ENCODE data around the gene CFAP300. TPM values are rescaled to one million over a fixed set of nuclear protein-coding genes. Genes with fewer than 3 reads are reported as not detected.

Gene CFAP300
- total and polyA plus RNA-seq, 5 donors from 2014 or later = not detected

- Histone ChIP-seq H3K4me1 (ENCODE audit: control insufficient read depth, insufficient read depth, low read length, poor library complexity, severe bottlenecking) (peaks cover 14% of the 10 kb centered on the region), H3K27me3 (ENCODE audit: control insufficient read depth, insufficient read depth, low read length) (peaks cover 37% of the 10 kb centered on the region), H3K9me3 (ENCODE audit: control insufficient read depth in 2 of 2, low read length in 2 of 2) (peaks cover 0 to 2% of the 10 kb centered on the region in 2 experiments), H3K4me3 (ENCODE audit: low read depth, low read length) (no peak overlapping the region), H3K27ac (ENCODE audit: insufficient read depth, low read length, poor library complexity, severe bottlenecking) (no peak overlapping the region), H3K36me3 (ENCODE audit: control insufficient read depth, insufficient read depth, low read length) (no peaks in the 10 kb centered on the region)
- H3K4me1 Mint-ChIP-seq = peaks cover 0 to 23% (median 12%) of the 10 kb centered on the region in 4 donors
- H3K36me3 Mint-ChIP-seq = no peaks in the 10 kb centered on the region
- DNase-seq (no peak), ATAC-seq (ENCODE audit: low read depth in 2 of 2) (no peak)
- H3K9me3 Mint-ChIP-seq = peaks cover 0 to 2% (median 0%) of the 10 kb centered on the region in 7 donors
- H3K4me3 Mint-ChIP-seq = peak overlapping the region in 1 of 4 donors; percentile 36
- H3K27ac Mint-ChIP-seq = no peak overlapping the region
- H3K27me3 Mint-ChIP-seq = peaks cover 70% of the 10 kb centered on the region
Observed at GRCh38 chr11:102110761-102111010, 63.4 kb downstream of the CFAP300 start.

GRCh38 chr11:102111011-102111786 is 64.0 kb downstream of the CFAP300 start:
- H3K36me3 ChIP-seq (ENCODE audit: control insufficient read depth, insufficient read depth, low read length) = no peaks in the 10 kb centered on the region
- peaks cover 74% of the 10 kb centered on the region for H3K27me3 Mint-ChIP-seq
- peaks cover 40% of the 10 kb centered on the region for H3K27me3 ChIP-seq (ENCODE audit: control insufficient read depth, insufficient read depth, low read length)

GRCh38 chr11:102111787-102112508 is 64.7 kb downstream of the CFAP300 start:
- no peak overlapping the region for H3K27ac Mint-ChIP-seq
- peaks cover 14% of the 10 kb centered on the region for H3K4me1 ChIP-seq (ENCODE audit: control insufficient read depth, insufficient read depth, low read length, poor library complexity, severe bottlenecking)
- no peaks in the 10 kb centered on the region for H3K36me3 Mint-ChIP-seq
- no peaks in the 10 kb centered on the region for H3K36me3 ChIP-seq (ENCODE audit: control insufficient read depth, insufficient read depth, low read length)
- H3K9me3 ChIP-seq (ENCODE audit: control insufficient read depth in 2 of 2, low read length in 2 of 2) = peaks cover 0 to 2% of the 10 kb centered on the region in 2 experiments
- peaks cover 0 to 2% (median 0%) of the 10 kb centered on the region in 7 donors for H3K9me3 Mint-ChIP-seq
- no peak overlapping the region for H3K27ac ChIP-seq (ENCODE audit: insufficient read depth, low read length, poor library complexity, severe bottlenecking)
- H3K4me1 Mint-ChIP-seq = peaks cover 0 to 23% (median 12%) of the 10 kb centered on the region in 4 donors
- peaks cover 79% of the 10 kb centered on the region for H3K27me3 Mint-ChIP-seq
- peak; percentile 37 to 72 for ATAC-seq (ENCODE audit: low read depth in 2 of 2)
- DNase-seq = peak in 1 of 3 donors; percentile 41
- H3K4me3 Mint-ChIP-seq = peak overlapping the region; percentile 68 to 90 (median 86)
- H3K27me3 ChIP-seq (ENCODE audit: control insufficient read depth, insufficient read depth, low read length) = peaks cover 42% of the 10 kb centered on the region
- H3K4me3 ChIP-seq (ENCODE audit: low read depth, low read length) = peak overlapping the region; percentile 29

More at GRCh38 chr11:102111011-102111786, 64.0 kb downstream of the CFAP300 start:
- H3K9me3 ChIP-seq (ENCODE audit: control insufficient read depth in 2 of 2, low read length in 2 of 2) = peaks cover 0 to 2% of the 10 kb centered on the region in 2 experiments
- Mint-ChIP-seq H3K27ac (no peak overlapping the region), H3K4me3 (peak overlapping the region; percentile 68 to 90 (median 86)), H3K4me1 (peaks cover 0 to 23% (median 12%) of the 10 kb centered on the region in 4 donors), H3K36me3 (no peaks in the 10 kb centered on the region), H3K9me3 (peaks cover 0 to 2% (median 0%) of the 10 kb centered on the region in 7 donors)
- peak overlapping the region; percentile 24 for H3K4me3 ChIP-seq (ENCODE audit: low read depth, low read length)
- ATAC-seq (ENCODE audit: low read depth in 2 of 2) (no peak), DNase-seq (peak in 1 of 3 donors; percentile 19)
- no peak overlapping the region for H3K27ac ChIP-seq (ENCODE audit: insufficient read depth, low read length, poor library complexity, severe bottlenecking)
- peaks cover 14% of the 10 kb centered on the region for H3K4me1 ChIP-seq (ENCODE audit: control insufficient read depth, insufficient read depth, low read length, poor library complexity, severe bottlenecking)

GRCh38 chr11:102112509-102112821 is 65.2 kb downstream of the CFAP300 start:
- no peaks in the 10 kb centered on the region for H3K36me3 Mint-ChIP-seq

GRCh38 chr11:102114032-102114431 is 66.8 kb downstream of the CFAP300 start:
- Histone ChIP-seq H3K27me3 (ENCODE audit: control insufficient read depth, insufficient read depth, low read length) (peaks cover 44% of the 10 kb centered on the region), H3K36me3 (ENCODE audit: control insufficient read depth, insufficient read depth, low read length) (no peaks in the 10 kb centered on the region)
- peaks cover 0 to 5% (median 0%) of the 10 kb centered on the region in 7 donors for H3K9me3 Mint-ChIP-seq

More at GRCh38 chr11:102112509-102112821, 65.2 kb downstream of the CFAP300 start:
- H3K9me3 Mint-ChIP-seq = peaks cover 0 to 5% (median 0%) of the 10 kb centered on the region in 7 donors
- Histone ChIP-seq H3K27me3 (ENCODE audit: control insufficient read depth, insufficient read depth, low read length) (peaks cover 44% of the 10 kb centered on the region), H3K4me1 (ENCODE audit: control insufficient read depth, insufficient read depth, low read length, poor library complexity, severe bottlenecking) (peaks cover 14% of the 10 kb centered on the region), H3K27ac (ENCODE audit: insufficient read depth, low read length, poor library complexity, severe bottlenecking) (no peak overlapping the region), H3K4me3 (ENCODE audit: low read depth, low read length) (no peak overlapping the region), H3K9me3 (ENCODE audit: control insufficient read depth in 2 of 2, low read length in 2 of 2) (peaks cover 0 to 2% of the 10 kb centered on the region in 2 experiments), H3K36me3 (ENCODE audit: control insufficient read depth, insufficient read depth, low read length) (no peaks in the 10 kb centered on the region)
- H3K27me3 Mint-ChIP-seq = peaks cover 80% of the 10 kb centered on the region
- DNase-seq (no peak), ATAC-seq (ENCODE audit: low read depth in 2 of 2) (no peak)
- peak overlapping the region in 3 of 4 donors; percentile 68 to 90 (median 83) for H3K4me3 Mint-ChIP-seq
- H3K4me1 Mint-ChIP-seq = peaks cover 0 to 23% (median 12%) of the 10 kb centered on the region in 4 donors
- no peak overlapping the region for H3K27ac Mint-ChIP-seq

GRCh38 chr11:102115557-102115956 is 68.3 kb downstream of the CFAP300 start:
- Mint-ChIP-seq H3K4me1 (peaks cover 0 to 11% (median 8%) of the 10 kb centered on the region in 4 donors), H3K27me3 (peaks cover 62% of the 10 kb centered on the region), H3K36me3 (no peaks in the 10 kb centered on the region), H3K9me3 (peaks cover 0 to 5% (median 0%) of the 10 kb centered on the region in 7 donors), H3K27ac (no peak overlapping the region), H3K4me3 (no peak overlapping the region)
- Histone ChIP-seq H3K4me3 (ENCODE audit: low read depth, low read length) (no peak overlapping the region), H3K36me3 (ENCODE audit: control insufficient read depth, insufficient read depth, low read length) (no peaks in the 10 kb centered on the region), H3K27me3 (ENCODE audit: control insufficient read depth, insufficient read depth, low read length) (peaks cover 43% of the 10 kb centered on the region), H3K27ac (ENCODE audit: insufficient read depth, low read length, poor library complexity, severe bottlenecking) (no peak overlapping the region), H3K4me1 (ENCODE audit: control insufficient read depth, insufficient read depth, low read length, poor library complexity, severe bottlenecking) (peaks cover 5% of the 10 kb centered on the region), H3K9me3 (ENCODE audit: control insufficient read depth in 2 of 2, low read length in 2 of 2) (peaks cover 0 to 2% of the 10 kb centered on the region in 2 experiments)
- no peak for DNase-seq
- ATAC-seq (ENCODE audit: low read depth in 2 of 2) = no peak

More at GRCh38 chr11:102114032-102114431, 66.8 kb downstream of the CFAP300 start:
- Mint-ChIP-seq H3K27me3 (peaks cover 77% of the 10 kb centered on the region), H3K4me3 (no peak overlapping the region), H3K36me3 (no peaks in the 10 kb centered on the region), H3K27ac (no peak overlapping the region), H3K4me1 (peaks cover 0 to 23% (median 12%) of the 10 kb centered on the region in 4 donors)
- ATAC-seq (ENCODE audit: low read depth in 2 of 2) = no peak
- no peak overlapping the region for H3K27ac ChIP-seq (ENCODE audit: insufficient read depth, low read length, poor library complexity, severe bottlenecking)
- H3K9me3 ChIP-seq (ENCODE audit: control insufficient read depth in 2 of 2, low read length in 2 of 2) = peaks cover 0 to 2% of the 10 kb centered on the region in 2 experiments
- no peak overlapping the region for H3K4me3 ChIP-seq (ENCODE audit: low read depth, low read length)
- no peak for DNase-seq
- H3K4me1 ChIP-seq (ENCODE audit: control insufficient read depth, insufficient read depth, low read length, poor library complexity, severe bottlenecking) = peaks cover 14% of the 10 kb centered on the region

- ATAC-seq (ENCODE audit: low read depth in 2 of 2) = no peak
- DNase-seq = no peak
- Histone ChIP-seq H3K9me3 (ENCODE audit: control insufficient read depth in 2 of 2, low read length in 2 of 2) (peaks cover 0 to 2% of the 10 kb centered on the region in 2 experiments), H3K4me3 (ENCODE audit: low read depth, low read length) (no peak overlapping the region), H3K27me3 (ENCODE audit: control insufficient read depth, insufficient read depth, low read length) (peaks cover 43% of the 10 kb centered on the region), H3K4me1 (ENCODE audit: control insufficient read depth, insufficient read depth, low read length, poor library complexity, severe bottlenecking) (no peaks in the 10 kb centered on the region), H3K36me3 (ENCODE audit: control insufficient read depth, insufficient read depth, low read length) (no peaks in the 10 kb centered on the region), H3K27ac (ENCODE audit: insufficient read depth, low read length, poor library complexity, severe bottlenecking) (no peak overlapping the region)
- Mint-ChIP-seq H3K27ac (no peak overlapping the region), H3K27me3 (peaks cover 67% of the 10 kb centered on the region), H3K36me3 (no peaks in the 10 kb centered on the region), H3K9me3 (peaks cover 0 to 5% (median 0%) of the 10 kb centered on the region in 7 donors), H3K4me1 (peaks cover 0 to 11% (median 7%) of the 10 kb centered on the region in 4 donors), H3K4me3 (no peak overlapping the region)
Observed at GRCh38 chr11:102116453-102117205, 69.4 kb downstream of the CFAP300 start.

Data from CD4-positive, CD25-positive, alpha-beta regulatory T cell (primary cell).